ENCODE measurements around the gene SNAP29. TPM values are rescaled to one million over a fixed set of nuclear protein-coding genes. Genes with fewer than 3 reads are reported as not detected.
A peak's percentile ranks its signal among the peaks of the same experiment; 100 is the strongest.

The SNAP29 gene
- total and polyA plus RNA-seq, 4 donors = 14.8 to 27.2 (median 17.1) TPM

- DNase-seq (no peak), ATAC-seq (ENCODE audit: insufficient read depth, low FRiP score) (no peak)
- 92 to 97% methylated on average over 6 of the region's 6 CpGs for WGBS, 2 donors
- peaks cover 0 to 2% (median 0%) of the 10 kb centered on the region in 4 donors for H3K36me3 ChIP-seq (ENCODE audit: control insufficient read depth in 4 of 4, insufficient read depth in 4 of 4, low read length in 4 of 4)
- no peak overlapping the region for H3K27ac ChIP-seq (ENCODE audit: low read depth in 1 of 2, low read length in 1 of 2)
- H3K9me3 ChIP-seq (ENCODE audit: control insufficient read depth in 4 of 4, insufficient read depth in 3 of 4, low read length in 3 of 4) = no peaks in the 10 kb centered on the region
- TF ChIP-seq CTCF (IDR thresholded peaks at IDR 0.05; ENCODE audit: control extremely low read depth, extremely low read depth) = no peak
- H3K27me3 ChIP-seq (ENCODE audit: control insufficient read depth in 3 of 3, insufficient read depth in 3 of 3, low read length in 2 of 3) = no peaks in the 10 kb centered on the region
- H3K4me3 ChIP-seq = no peak overlapping the region
- peaks cover 0 to 5% (median 0%) of the 10 kb centered on the region in 5 donors for H3K4me1 ChIP-seq (ENCODE audit: control insufficient read depth in 5 of 5, insufficient read depth in 5 of 5, low read length in 5 of 5)
- H3K9ac ChIP-seq (ENCODE audit: insufficient read depth in 1 of 2, low read length in 2 of 2) = no peak overlapping the region
Measured at GRCh38 chr22:20912494-20912893, 53.7 kb downstream of the SNAP29 start.

- ATAC-seq (ENCODE audit: insufficient read depth, low FRiP score) (peak; percentile 97), DNase-seq (peak; percentile 98 to 99 (median 99))
- WGBS, 2 donors = 1% methylated on average over 77 to 92 of the region's 92 CpGs
- no peaks in the 10 kb centered on the region for H3K9me3 ChIP-seq (ENCODE audit: control insufficient read depth in 4 of 4, insufficient read depth in 3 of 4, low read length in 3 of 4)
- peak within 1 kb of the TSS; percentile 98 to 99 for H3K27ac ChIP-seq (ENCODE audit: low read depth in 1 of 2, low read length in 1 of 2)
- peak within 1 kb of the TSS; percentile 65 to 83 for H3K9ac ChIP-seq (ENCODE audit: insufficient read depth in 1 of 2, low read length in 2 of 2)
- H3K36me3 ChIP-seq (ENCODE audit: control insufficient read depth in 4 of 4, insufficient read depth in 4 of 4, low read length in 4 of 4) = peaks cover 0 to 9% (median 0%) of the 10 kb centered on the region in 4 donors
- peak; percentile 65 for TF ChIP-seq CTCF (IDR thresholded peaks at IDR 0.05; ENCODE audit: control extremely low read depth, extremely low read depth)
- no peaks in the 10 kb centered on the region for H3K27me3 ChIP-seq (ENCODE audit: control insufficient read depth in 3 of 3, insufficient read depth in 3 of 3, low read length in 2 of 3)
- H3K4me3 ChIP-seq = peak within 1 kb of the TSS; percentile 97
- peaks cover 0 to 15% (median 2%) of the 10 kb centered on the region in 5 donors for H3K4me1 ChIP-seq (ENCODE audit: control insufficient read depth in 5 of 5, insufficient read depth in 5 of 5, low read length in 5 of 5)
Measured at GRCh38 chr22:20916916-20917810, 58.4 kb downstream of the SNAP29 start, which contains the start of gene CRKL. TSS of gene CRKL (plus strand) at chr22:20917407. CDS start at chr22:20917935, 528 bp downstream.

GRCh38 chr22:20918663-20919218, 59.9 kb downstream of the SNAP29 start:
- ATAC-seq (ENCODE audit: insufficient read depth, low FRiP score) (no peak), DNase-seq (peak in 2 of 3 donors; percentile 1 to 19)
- no peak overlapping the region for H3K27ac ChIP-seq (ENCODE audit: low read depth in 1 of 2, low read length in 1 of 2)
- no peak for TF ChIP-seq CTCF (IDR thresholded peaks at IDR 0.05; ENCODE audit: control extremely low read depth, extremely low read depth)
- H3K4me1 ChIP-seq (ENCODE audit: control insufficient read depth in 5 of 5, insufficient read depth in 5 of 5, low read length in 5 of 5) = peaks cover 0 to 15% (median 5%) of the 10 kb centered on the region in 5 donors
- 1 to 2% methylated on average over 19 of the region's 19 CpGs for WGBS, 2 donors
- H3K4me3 ChIP-seq = peak overlapping the region; percentile 52
- no peaks in the 10 kb centered on the region for H3K9me3 ChIP-seq (ENCODE audit: control insufficient read depth in 4 of 4, insufficient read depth in 3 of 4, low read length in 3 of 4)
- H3K36me3 ChIP-seq (ENCODE audit: control insufficient read depth in 4 of 4, insufficient read depth in 4 of 4, low read length in 4 of 4) = peaks cover 0 to 9% (median under 1%) of the 10 kb centered on the region in 4 donors
- H3K9ac ChIP-seq (ENCODE audit: insufficient read depth in 1 of 2, low read length in 2 of 2) = peak overlapping the region; percentile 15 to 52
- H3K27me3 ChIP-seq (ENCODE audit: control insufficient read depth in 3 of 3, insufficient read depth in 3 of 3, low read length in 2 of 3) = no peaks in the 10 kb centered on the region

All from lung (tissue), 12 donors.